DND-41 (cell line): ENCODE data around the gene PPP1R10.
"Not testable (repeated sequence)": the region's sequence is repeated elsewhere in the genome, so short reads cannot be mapped to it uniquely, and the experiment has no call there.

ENCODE experiments used
- ATAC-seq: fragments of 200-7000 bp; cut with Tn5 transposase; 3 replicates; pipeline ENCODE4 v1.9.1; 2021; ENCODE audit warnings: low read depth; ENCODE audit not compliant: insufficient read depth
- DNase-seq: peaks from one replicate; pipeline ENCODE4 v3.0.0-alpha.2; 2020
- H2AFZ ChIP-seq: 2 replicates; pipeline ENCODE4 v1.6.0; 2012; ENCODE audit warnings: low read depth, low read length
- H3K27ac ChIP-seq: 2 replicates; pipeline ENCODE4 v1.5.1; 2012; ENCODE audit warnings: low read length, inconsistent platforms
- H3K27me3 ChIP-seq: fragments of 200-600 bp; sonication (generic); 2 replicates; pipeline ENCODE4 v1.6.0; 2012; ENCODE audit warnings: low read length, mild to moderate bottlenecking, inconsistent platforms; ENCODE audit not compliant: insufficient read depth, poor library complexity
- H3K36me3 ChIP-seq: 2 replicates; pipeline ENCODE4 v1.5.1; 2012; ENCODE audit warnings: low read length, inconsistent platforms; ENCODE audit not compliant: insufficient read depth
- H3K4me1 ChIP-seq: 2 replicates; pipeline ENCODE4 v1.5.1; 2012; ENCODE audit warnings: mild to moderate bottlenecking, low read length; ENCODE audit not compliant: insufficient read depth
- H3K4me2 ChIP-seq: 2 replicates; pipeline ENCODE4 v1.6.0; 2012; ENCODE audit warnings: mild to moderate bottlenecking, moderate library complexity, low read length, inconsistent platforms; ENCODE audit not compliant: insufficient read depth
- H3K4me3 ChIP-seq, 2 experiments: fragments of 200-600 bp in 1 of 2; shearing (Covaris generic) in 1 of 2; 2 replicates each; pipeline ENCODE4 v1.5.1; 2012 to 2016; ENCODE audit warnings: inconsistent platforms in 2 of 2, low read length in 2 of 2, mild to moderate bottlenecking in 2 of 2, low read depth in 1 of 2, moderate library complexity in 1 of 2
- H3K79me2 ChIP-seq: 2 replicates; pipeline ENCODE4 v1.6.0; 2012; ENCODE audit warnings: low read length, inconsistent platforms; ENCODE audit not compliant: insufficient read depth
- H3K9ac ChIP-seq: 2 replicates; pipeline ENCODE4 v1.6.0; 2012; ENCODE audit warnings: low read depth, mild to moderate bottlenecking, inconsistent platforms, low read length, moderate library complexity
- H3K9me3 ChIP-seq: 2 replicates; pipeline ENCODE4 v1.5.1; 2012; ENCODE audit warnings: low read length, moderate library complexity, mild to moderate bottlenecking, inconsistent platforms; ENCODE audit not compliant: insufficient read depth, severe bottlenecking
- H4K20me1 ChIP-seq: 2 replicates; pipeline ENCODE4 v1.6.0; 2012; ENCODE audit warnings: low read length; ENCODE audit not compliant: insufficient read depth
- CTCF ChIP-seq: IDR thresholded peaks from 2 replicates; pipeline ENCODE4 v1.5.1; 2012; ENCODE audit warnings: borderline replicate concordance, low read length, moderate library complexity, mild to moderate bottlenecking; ENCODE audit not compliant: poor library complexity, severe bottlenecking; ENCODE audit errors: extremely low read depth
- EZH2 ChIP-seq: IDR thresholded peaks from 3 replicates; pipeline ENCODE4 v1.6.1; 2012; ENCODE audit warnings: borderline replicate concordance, low read depth, mild to moderate bottlenecking, moderate library complexity, low read length, inconsistent platforms; ENCODE audit not compliant: severe bottlenecking

PPP1R10 gene

DNA sequence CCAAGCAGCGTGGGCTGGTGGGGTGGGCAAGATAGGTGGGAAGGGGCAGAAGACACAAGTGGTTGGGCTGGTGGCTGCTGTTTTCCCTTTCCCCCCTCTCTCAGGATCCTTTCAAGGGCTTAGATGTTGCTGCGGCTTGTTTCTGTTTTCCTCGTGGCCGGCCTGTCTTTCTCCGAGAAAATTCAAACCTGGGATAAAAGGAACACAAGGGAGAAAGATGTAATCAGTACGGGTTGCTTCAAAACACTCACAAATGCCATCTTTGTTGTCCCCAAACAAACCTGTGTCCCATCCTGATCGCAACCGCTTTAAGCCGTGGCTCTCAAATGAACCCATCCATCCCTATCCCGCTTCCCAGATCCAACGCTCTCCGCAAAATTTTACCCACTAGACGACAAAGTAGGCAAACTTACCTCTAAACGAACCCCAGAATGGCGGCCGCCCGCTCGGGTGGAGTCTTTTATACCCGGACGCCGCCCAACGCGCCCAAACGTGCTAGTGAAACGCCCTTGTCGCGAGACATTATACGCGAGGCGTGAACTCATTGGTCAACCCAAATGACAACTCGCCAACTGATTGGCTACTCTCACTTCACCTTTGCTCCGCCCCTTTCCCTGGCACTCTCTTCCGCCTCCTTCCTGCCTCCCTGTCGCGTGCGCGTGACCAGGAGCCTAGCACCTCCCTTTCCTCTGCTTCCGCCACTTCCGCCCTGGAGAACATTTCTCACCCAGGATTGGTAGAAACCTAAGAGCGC is at the start of gene PPP1R10:
Gene PPP1R10, minus strand, starts transcription at position 433 of the 754 bp plus-strand sequence. CDS start 7,299 bp downstream, outside the sequence.
- DNase-seq, result peak; percentile 100
- Histone ChIP-seq H3K27me3 (no peaks in the 10 kb centered on the region), H4K20me1 (peaks cover 8% of the 10 kb centered on the region), H2AFZ (peak within 1 kb of the TSS; percentile 80), H3K4me1 (peaks cover 34% of the 10 kb centered on the region), H3K79me2 (peaks cover 76% of the 10 kb centered on the region), H3K27ac (peak within 1 kb of the TSS; percentile 95), H3K9me3 (no peaks in the 10 kb centered on the region), H3K9ac (peak within 1 kb of the TSS; percentile 96), H3K36me3 (peaks cover 41% of the 10 kb centered on the region), H3K4me3 (peak within 1 kb of the TSS; percentile 72 to 81), H3K4me2 (peak within 1 kb of the TSS; percentile 96)
- ATAC-seq, result peak; percentile 74
- TF ChIP-seq CTCF, result no peak
- TF ChIP-seq EZH2, result no peak

DNA sequence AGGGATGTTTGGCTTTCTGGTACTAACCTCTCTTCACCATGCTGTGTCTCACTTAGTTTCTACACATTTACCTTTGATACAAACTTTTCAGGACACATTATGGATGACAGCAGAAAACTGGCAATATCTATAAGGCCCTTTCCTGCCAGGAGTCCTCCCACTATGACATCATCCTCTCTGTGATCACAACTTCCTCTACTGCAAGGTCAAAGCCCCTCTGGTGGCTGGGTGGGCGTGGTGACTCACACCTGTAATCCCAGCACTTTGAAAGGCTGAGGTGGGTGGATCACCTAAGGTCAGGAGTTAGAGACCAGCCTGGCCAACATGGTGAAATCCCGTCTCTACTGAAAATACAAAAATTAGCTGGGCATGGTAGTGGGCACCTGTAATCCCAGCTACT is 49.3 kb upstream of the PPP1R10 start:
- not testable (repeated sequence) for H3K4me1 ChIP-seq, H3K4me2 ChIP-seq, DNase-seq, ATAC-seq, H3K9ac ChIP-seq, H3K9me3 ChIP-seq, H4K20me1 ChIP-seq, H2AFZ ChIP-seq, H3K27ac ChIP-seq, H3K4me3 ChIP-seq, H3K79me2 ChIP-seq, H3K27me3 ChIP-seq
- H3K36me3 ChIP-seq, result peaks cover 79% of the 10 kb centered on the region

DNA sequence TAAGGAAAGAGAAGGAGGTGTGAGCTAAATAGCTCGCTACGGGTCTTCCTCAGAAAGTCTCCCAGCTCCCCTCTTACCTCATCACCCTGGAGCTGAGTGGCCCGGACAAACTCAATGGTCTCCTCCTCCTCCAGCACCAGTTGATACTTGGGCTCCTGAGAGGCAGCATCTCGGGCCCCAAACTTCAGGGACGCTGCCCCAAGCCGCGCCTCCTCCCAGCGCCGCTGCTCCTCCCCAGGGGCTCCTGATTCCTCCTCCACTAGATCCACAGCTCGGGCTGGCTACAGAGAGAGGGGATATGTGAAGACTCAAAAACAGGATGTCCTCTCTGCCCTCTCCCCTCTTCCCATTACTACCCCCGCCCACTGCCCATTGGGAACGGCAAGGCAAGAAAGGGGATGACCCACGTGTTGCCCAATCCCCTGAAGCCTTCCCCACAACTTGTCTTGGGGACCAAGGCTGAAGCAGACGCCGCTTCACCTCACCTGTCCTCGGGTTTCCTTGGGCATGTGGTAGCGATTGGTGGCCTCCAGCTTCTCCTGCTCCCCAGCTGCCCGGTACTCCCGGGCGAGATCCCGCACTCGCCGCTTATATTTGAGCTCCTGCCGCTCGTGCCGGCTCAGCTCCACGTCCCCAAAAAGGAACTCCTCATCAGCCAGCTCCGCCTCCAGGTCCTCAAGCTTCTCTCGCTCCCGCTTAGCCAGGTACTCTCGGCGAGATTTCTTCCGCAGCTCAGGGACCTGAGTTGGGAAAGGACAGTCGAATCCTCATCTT is 48.1 kb upstream of the PPP1R10 start:
- Histone ChIP-seq H3K4me2 (no peak overlapping the region), H3K4me3 (no peak overlapping the region), H3K36me3 (peaks cover 75% of the 10 kb centered on the region)

GRCh38 chr6:30657922-30658321 is 40.9 kb upstream of the PPP1R10 start:
- H3K4me2 ChIP-seq, H3K9ac ChIP-seq, H3K9me3 ChIP-seq, H3K27ac ChIP-seq, DNase-seq, H2AFZ ChIP-seq, H3K4me3 ChIP-seq, H3K27me3 ChIP-seq, H4K20me1 ChIP-seq, H3K4me1 ChIP-seq, H3K79me2 ChIP-seq, ATAC-seq: not testable (repeated sequence)
- peaks cover 86% of the 10 kb centered on the region for H3K36me3 ChIP-seq

More for the DNA sequence above, 48.1 kb upstream of the PPP1R10 start:
- Histone ChIP-seq H3K79me2 (no peaks in the 10 kb centered on the region), H2AFZ (no peak overlapping the region), H4K20me1 (no peaks in the 10 kb centered on the region), H3K9me3 (no peaks in the 10 kb centered on the region), H3K27me3 (no peaks in the 10 kb centered on the region), H3K9ac (no peak overlapping the region), H3K4me1 (no peaks in the 10 kb centered on the region), H3K27ac (no peak overlapping the region)
- no peak for ATAC-seq
- no peak for TF ChIP-seq EZH2
- TF ChIP-seq CTCF, result no peak
- DNase-seq, result no peak
